HG02852 (cell line): ENCODE results near the gene ANXA11.
A peak's percentile ranks its signal among the peaks of the same experiment; 100 is the strongest.

Experiments
- ATAC-seq: cut with Tn5 transposase; IDR thresholded peaks from one replicate; pipeline ENCODE4 v1.9.1; 2021; ENCODE audit warnings: mild to moderate bottlenecking, moderate library complexity; ENCODE audit not compliant: unreplicated experiment

Gene ANXA11

DNA sequence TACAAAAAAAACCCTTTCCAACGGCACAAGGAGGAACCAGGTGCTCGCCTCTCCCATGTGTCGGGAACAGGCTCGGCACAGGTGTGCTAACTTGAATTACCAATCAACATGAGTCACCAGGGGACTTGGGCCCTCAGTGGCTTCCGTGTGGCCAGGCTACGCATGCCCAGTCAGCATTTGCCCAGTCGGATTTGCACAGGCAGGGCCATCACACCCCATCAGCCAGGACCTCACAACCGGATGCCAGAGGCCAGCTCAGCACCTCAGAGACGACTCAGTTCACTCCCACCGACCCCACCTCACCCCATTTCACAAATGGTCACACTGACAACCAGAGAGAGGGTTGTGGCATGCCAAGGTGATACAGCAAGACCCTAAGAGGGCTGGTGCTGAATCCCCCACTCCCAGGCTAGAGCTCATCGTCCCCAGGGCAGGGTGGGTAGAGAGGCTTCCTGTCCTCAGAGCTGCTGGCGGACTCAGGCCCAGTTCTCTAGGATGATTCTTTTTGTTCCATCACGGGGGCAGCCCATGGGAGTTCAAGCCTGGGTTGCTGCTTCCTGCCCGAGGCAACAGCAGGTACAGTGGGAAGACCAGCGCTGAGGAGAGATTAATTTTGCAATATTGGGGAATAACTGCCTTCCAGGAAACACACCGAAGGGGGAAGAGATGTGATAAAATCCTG, 13.6 kb downstream of the ANXA11 start:
- ATAC-seq = no peak

DNA sequence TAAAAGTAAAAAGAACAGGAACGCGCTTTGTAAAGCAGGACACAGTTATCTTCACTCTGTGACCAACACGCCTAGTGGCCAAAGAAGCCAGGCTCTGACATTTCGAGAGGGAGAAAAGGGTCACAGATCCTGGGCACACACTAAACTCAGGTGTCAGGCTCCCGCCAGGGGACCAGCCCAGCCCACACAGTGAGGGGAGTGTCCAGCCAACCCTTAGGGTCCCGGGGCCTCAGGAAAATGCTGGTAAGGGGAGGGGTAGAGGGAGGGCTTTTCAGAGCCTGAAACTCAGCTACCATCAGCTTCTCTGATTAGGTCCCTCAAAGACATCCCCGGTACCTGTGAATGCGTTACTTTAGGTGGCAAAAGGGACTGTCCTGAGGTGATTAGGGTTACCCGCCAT, 16.6 kb downstream of the ANXA11 start:
- ATAC-seq = no peak

DNA sequence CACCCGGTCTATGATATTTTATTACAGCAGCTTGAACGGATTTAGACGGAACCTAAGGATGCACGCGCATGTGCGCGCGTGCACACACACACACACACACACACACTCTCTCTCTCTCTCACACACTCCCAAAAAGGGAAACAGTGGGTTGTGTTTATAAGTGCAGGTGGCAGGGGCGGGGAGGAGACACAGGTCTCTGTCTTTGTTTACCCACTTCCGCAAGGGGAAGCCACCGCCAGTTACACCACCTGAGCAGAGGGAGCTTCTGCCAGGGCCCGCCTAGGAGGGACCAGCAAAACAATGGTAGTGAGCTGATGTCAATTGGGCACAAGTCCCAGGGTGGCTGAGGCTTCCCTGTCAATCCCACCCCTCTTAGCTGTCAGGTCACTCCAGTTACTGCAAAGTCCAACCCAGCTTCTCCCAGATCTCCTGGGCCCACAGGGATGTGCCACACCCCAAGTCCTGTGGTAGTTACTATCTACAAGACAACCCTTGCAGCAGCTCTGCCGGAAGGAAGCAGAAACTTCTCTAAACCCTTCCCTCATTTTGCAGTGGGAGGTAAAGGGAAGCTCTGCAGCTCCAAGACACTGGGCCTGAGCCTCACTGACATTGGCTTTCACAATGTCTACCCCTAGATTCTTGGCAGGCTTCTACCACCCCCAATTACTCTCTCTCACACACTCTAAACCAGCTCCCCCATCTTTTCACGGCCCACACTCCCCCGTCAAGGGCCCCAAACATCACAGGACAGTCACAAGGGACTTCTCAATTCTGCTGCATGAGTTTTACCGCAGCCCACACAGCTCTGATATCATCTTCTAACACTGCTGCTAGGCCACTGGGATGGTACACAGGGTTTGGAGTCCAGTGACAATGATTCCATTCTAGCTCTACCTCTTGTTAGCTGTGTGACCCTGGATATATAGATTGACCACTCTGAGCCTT, 17.6 kb downstream of the ANXA11 start:
- peak; percentile 92 for ATAC-seq

DNA sequence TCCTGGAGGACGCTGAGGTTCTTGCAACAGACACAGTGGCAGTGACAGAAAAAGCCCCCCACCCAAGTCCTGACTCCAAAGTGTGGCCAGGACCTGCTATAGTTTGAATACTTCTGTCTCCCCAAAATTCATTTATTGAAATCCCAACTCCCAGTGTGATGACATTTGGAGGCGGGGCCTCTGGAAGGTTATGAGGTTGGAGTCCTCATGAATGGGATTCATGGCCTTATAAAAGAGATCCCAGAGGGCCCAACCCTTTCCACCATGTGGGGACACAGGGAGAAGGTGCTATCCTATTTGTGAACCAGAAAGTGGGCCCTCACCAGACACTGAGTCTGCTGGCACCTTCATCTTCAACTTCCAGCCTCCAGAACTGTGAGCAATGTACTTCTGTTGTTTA, 18.3 kb downstream of the ANXA11 start:
- no peak for ATAC-seq

DNA sequence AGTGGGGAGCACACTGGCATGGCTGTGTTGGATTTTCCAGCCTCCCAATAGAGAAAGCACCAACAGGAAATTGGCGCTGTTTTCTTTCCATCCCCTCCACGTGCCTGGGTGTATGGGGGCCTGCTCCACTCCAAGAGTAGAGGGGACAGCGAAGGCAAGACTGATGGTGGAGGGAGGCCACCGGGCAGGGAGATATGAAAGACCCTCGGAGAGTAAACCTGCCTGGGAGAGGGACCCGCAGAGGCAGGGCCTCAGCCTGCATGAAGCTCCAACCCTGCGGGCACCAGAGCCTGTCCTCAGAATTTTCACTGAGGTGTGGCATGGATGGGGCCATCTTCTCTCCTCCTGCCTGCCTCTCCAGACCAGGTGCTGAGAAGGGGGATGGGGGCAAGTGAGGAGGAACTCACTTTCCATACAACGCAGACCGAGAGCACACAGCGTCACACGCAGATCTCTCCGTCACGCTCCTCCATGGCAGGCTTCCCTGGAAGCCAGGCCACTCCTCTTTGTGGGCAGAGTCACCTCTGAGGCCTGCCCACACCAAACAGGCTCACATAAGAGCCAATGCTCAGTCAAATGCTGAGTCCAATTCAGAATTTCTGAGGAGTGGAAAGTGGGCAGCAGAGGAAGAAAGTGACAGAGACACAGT, 18.8 kb downstream of the ANXA11 start:
- ATAC-seq = no peak

DNA sequence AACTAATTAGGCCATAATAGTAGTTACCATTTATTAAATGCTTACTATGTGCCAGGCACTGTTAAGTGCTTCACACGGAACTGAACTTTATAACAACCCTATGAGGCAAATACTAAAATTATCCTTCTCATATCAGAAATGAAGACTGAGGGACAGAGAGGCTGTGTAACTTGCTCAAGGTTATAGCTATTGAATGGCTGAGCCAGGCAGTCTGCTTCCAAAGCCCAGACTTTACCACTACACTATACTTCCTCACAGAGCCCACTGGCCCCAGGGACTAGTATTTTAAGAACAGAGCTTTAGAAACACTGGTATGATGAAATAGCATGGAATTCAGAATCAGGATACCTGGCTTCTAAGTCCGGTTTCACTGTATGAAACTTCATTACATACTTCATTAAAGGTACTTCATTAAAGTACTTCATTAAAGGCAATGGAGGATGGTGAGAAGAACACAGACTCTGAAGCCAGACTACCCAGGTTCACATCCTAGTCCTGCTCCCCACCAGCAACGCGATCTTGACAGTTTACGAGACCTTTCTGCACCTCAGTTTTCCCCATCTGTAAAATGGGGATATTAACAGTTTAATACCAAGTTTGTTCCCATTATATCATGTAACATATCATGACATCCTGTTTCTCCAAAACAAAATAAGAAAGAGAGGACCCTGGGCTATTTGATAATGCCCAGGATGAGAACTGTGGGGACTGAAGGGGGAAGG, 19.6 kb downstream of the ANXA11 start:
- ATAC-seq = no peak

DNA sequence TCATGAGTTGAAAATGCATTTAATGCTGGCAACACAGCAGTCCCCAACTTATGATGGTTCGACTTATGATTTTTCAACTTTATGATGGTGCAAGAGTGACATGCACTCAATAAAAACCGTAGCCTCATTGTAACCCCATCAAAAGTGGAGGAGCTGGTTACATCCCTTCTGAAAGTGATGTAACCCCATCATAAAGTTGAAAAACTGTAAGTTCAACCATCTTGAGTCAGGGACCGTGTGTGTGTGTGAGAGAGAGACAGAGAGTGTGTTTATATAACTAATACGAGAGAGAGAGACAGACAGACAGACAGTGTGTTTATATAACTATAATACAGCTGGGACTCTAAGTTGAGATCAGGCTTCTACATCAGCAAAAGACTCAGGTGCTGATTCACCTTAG, 21.0 kb downstream of the ANXA11 start:
- no peak for ATAC-seq

DNA sequence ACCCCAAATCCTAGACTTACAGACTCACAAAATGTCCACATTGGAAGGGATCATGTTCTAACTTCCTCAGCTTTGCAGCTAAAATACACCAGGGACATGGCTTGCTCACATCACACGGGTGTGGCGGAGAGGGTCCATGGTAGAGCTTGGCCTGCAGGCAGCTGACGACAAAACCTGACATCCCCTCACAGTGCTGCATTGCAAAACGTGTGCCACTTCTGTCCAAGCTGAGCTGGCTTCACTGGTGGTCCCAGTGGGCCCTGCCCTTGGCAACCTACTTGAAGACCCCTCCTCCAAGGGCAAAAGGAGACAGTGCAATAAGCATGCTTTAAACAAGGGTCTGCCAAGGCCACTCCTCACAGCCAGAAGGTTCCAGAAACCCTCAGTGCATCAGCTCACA, 21.9 kb downstream of the ANXA11 start:
- ATAC-seq = no peak

DNA sequence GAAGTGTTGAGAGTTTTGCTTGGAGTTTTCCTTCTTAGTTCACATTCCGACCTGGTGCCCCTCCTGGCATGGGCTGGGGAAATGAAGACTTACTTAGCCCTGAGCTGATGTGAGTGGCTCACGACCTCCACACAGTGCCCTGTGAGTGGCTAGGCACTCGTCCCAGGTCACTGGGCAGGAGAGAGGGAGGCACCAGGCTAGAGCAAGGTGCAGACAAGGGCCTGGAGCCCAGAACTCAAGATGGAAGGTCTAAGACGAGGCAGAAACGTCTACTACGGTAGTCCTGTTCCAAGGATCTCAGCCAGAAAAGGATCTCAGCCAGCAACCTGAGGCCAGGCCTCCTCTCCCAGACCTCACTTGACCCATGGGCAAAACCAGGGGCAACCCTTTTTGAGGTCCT, 22.4 kb downstream of the ANXA11 start:
- ATAC-seq = no peak

DNA sequence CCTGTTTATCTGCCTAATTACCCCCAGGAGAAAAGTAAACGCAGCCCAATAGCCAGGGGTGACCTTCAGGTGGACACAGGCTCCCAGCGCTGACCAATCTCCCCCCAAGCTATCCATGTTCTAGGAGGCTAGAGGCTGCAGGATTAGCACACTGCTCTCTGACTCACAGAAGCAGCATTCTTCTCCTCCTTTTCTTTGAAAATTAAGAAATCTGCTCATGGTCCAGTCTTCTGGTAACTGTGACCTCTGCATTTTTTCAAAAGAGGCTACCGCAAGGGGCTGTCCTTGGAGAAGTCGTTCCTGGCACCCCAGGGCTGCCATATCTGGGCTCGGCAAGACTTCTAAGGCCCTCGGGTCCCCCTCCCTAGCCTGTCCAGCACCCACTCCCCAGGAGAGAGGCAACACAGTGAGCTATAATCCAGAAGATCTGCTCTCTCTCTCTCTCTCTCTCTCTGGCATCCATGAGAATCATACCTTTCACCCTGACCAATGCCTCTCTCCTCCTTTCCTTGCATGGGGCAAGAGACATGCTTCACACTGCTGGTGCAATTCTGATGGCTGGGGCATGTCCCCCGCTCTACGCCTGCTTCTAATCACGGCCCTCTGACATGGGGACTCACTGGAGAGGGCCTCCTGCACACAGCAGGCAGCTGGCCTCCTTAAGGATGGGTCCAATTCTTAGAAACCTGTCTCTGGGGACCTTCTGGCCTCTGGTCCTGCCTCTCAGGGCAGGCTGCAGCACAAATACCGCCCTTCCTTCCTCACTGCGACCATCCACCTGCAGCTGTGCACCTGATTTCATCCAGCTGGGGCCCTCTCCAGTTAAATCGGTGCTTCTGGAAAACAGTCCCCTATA, 27.3 kb downstream of the ANXA11 start:
- ATAC-seq = no peak

DNA sequence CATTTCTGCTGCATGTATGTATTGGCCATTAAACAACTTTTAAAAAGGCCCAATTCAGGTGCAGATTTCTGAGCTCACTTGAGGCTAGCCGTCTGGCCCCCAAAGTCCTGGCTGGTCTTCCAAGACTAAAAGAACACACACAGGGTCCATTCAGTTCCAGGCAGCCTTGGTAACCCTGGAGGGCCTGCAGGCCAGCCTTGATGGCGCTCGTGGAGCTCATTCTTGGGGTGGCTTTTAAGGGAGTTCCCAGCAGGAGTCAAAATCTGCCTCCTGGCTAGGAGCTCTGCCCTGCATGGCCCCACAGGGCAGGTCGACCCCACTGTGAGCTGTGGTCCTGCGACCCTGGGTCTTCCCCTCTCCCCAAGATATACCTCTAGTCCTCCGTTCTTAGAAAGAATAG, 28.8 kb downstream of the ANXA11 start:
- no peak for ATAC-seq

DNA sequence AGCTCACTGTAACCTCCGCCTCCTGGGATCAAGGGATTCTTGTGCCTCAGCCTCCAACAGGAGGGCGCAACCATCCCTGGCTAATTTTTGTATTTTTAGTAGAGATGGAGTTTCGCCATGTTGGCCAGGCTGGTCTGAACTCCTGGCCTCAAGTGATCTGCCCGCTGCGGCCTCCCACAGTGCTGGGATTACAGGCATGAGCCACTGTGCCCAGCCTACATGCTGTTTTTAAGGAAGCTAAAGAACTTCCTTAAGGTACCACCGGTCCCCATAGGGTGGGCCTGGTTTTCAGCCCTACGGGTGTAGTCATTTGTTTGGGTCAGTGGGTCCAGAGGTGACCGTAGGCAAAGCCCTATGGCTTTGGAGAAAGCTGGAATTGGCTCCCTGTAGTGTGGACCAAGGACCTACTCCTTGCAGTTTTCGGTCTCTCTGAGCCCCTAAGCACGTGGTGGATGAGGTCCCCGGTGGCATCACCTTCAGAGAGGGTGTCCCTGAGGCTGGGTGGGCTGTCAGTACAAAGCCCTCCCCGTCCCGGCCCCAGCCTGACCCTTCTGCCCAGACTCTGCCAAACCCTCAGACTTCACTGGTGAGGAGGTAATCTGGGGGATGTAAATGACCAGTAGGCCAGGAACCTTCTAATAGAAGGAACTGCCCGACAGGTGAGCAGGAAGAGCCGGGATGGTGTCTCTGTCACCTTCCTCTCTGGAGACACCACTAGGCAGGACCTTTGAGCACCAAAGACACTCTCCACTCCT, 30.5 kb downstream of the ANXA11 start:
- ATAC-seq = no peak

DNA sequence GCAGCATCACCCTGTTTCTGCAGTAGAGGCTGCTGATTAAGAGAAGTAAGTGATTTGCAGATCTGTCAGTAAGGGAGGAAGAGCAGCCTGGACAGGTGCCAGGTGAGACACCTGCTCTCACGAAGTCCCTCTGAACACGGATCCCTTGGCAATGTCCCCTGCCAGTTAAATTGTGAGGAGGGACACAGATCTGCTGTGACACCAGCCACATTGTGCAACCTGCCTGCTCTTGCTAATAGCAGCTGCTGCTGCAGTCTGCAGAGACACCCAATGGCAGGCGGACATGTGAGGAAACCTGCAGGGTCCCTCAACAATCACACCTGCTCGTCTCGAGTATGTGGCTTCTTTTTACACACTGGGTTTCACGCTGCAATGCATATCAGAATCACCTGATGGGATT, 31.9 kb downstream of the ANXA11 start:
- ATAC-seq = no peak

DNA sequence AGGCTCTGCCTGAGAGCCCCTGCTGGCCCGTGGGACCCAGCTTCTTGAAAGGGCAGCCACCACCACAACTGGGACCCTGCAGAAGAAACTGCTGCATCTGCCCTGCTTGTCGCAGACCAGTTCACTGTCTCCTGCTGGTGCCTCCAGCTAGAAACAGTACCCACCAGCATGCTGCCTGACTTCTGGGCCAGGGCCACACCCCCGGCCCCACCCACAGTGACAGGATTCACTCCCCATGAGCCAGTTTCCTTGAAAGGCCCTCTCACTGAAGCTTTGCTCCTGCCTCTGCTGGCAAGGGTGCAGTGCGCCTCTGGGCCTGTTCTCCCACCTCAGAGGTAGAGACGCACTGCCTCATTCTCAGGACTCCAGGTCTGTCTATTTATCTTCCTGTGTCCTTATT, 32.4 kb downstream of the ANXA11 start:
- ATAC-seq = no peak

DNA sequence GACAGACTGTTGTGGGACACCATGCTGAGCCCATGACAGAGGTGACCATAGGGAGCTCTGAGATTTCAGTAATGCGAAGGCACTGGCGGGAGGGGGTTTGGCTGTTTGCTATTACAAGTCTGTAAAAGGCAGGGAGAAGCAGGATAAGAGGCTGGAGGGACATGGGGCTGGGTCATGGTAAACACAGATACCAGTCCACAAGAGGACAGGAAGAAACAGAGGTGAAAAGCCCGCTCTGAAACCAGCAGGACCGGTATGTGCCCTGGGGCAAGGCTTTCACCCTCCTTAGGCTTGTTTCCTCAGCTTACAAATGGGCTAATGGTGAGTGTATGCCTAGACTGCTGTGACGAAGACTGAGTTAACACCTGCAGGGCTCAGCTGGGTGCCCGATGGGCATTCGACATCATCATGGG, 34.1 kb downstream of the ANXA11 start:
- ATAC-seq = no peak

DNA sequence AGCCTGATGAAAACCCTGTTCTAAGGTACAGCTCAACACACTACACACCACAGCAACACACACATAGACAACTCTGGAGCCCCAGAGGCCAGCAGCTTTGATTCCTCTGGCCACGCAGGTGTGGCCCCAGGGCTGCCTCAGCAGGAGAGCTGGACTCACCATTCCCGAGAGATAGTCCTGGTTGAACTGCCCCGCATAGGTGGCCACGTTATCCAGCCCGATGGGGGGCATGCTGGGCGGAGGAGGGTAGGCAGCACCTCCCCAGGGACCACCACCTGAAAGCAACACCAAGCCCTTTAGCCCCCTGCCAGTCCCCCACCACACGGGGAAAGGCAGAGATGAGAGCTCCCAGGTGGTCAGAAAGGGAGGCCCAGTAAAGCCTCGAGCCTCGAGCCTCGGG, 34.7 kb downstream of the ANXA11 start:
- ATAC-seq = no peak

DNA sequence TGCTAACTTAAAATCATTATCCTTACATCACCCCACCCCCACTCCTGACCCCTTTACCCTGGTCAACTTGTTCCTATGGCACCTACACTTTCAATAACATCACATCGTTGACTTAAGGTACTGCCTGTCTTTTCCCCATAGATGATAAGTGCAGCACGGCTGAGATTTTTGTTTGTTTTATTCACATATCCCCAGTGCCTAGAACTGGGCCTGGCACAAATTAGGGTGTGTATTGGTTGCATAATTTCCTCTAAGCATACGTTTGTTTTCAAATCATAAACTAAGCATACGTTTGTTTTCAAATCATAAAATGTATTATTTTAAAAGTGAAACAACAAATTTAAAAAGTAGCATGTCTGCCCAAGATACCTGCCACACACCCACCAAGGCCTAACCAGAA, 35.3 kb downstream of the ANXA11 start:
- no peak for ATAC-seq

DNA sequence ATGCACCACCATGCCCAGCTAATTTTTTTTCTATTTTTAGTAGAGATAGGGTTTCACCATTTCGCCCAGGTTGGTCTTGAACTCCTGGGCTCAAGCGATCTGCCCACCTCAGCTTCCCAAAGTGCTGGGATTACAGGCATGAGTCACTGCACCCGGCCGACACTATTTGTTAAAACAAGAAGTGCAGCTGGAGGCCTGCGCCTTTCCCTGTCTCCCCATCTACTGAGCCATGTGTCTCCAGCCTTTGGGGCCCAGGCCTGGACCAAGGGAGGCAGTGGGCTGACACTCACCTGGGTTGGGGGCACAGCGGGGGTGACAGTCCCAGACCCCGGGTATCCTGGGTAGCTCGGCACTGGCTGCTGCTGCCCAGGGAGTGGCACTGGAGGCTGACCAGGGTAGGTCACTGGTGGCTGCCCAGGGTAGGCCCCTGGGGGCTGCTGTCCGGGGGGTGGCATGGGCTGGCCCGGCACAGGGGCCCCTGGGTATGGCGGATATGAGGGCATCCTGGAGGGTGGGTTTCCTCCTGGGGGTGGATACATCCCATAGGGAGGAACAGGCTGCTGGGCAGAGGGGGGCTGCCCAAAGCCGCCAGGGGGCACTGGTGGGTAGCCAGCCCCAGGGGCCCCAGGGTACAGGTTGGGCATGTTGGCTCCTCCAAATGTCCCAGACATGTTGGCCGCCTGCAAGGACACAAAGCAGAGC, 36.5 kb downstream of the ANXA11 start:
- no peak for ATAC-seq

DNA sequence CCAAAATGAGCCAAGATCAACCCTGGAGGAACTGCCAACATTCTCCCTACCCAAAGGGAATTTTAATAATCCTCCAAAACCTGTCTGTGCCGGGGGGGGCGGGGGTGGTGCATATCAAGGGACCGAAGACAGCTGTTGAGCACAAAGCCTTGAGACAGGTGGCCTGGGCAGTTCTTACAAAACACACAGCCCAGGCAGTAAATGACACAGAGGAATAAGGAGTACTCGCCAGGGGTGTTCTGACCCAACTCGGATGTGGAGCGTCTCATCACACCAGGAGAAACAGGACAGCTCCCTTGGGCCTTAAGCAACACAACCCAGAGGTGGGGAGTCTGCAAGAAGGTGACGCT, 37.2 kb downstream of the ANXA11 start:
- no peak for ATAC-seq
